Memory B cell (primary cell): Measurements from ENCODE around the gene RASA3.
"Not testable (repeated sequence)": the region's sequence is repeated elsewhere in the genome, so short reads cannot be mapped to it uniquely, and the experiment has no call there.

Source experiments
- ATAC-seq: fragments of 150-1000 bp; cut with Tn5 transposase; 2 replicates; pipeline ENCODE4 v1.10.0; 2021; ENCODE audit warnings: low read depth, mild to moderate bottlenecking, moderate library complexity
- DNase-seq, 2 donors: peaks; one replicate each; pipeline ENCODE4 v3.0.0; 2022; ENCODE audit warnings: low spot score in 2 of 2
- H3K27ac Mint-ChIP-seq: one replicate; pipeline ENCODE4 v1.8.0; 2022; ENCODE audit warnings: mild to moderate bottlenecking, moderate library complexity, mixed read lengths
- H3K27me3 Mint-ChIP-seq: one replicate; pipeline ENCODE4 v1.8.0; 2022; ENCODE audit warnings: mixed read lengths
- H3K36me3 Mint-ChIP-seq: one replicate; pipeline ENCODE4 v1.8.0; 2022; ENCODE audit warnings: mild to moderate bottlenecking, mixed read lengths
- H3K4me1 Mint-ChIP-seq: one replicate; pipeline ENCODE4 v1.8.0; 2022; ENCODE audit warnings: mixed read lengths
- H3K4me3 Mint-ChIP-seq: one replicate; pipeline ENCODE4 v1.8.0; 2022; ENCODE audit warnings: mild to moderate bottlenecking, moderate library complexity, mixed read lengths
- H3K9me3 Mint-ChIP-seq: one replicate; pipeline ENCODE4 v1.8.0; 2022; ENCODE audit warnings: mixed read lengths

RASA3 gene

GRCh38 chr13:114129649-114130062 lies 2.8 kb downstream of the RASA3 start:
- no peaks in the 10 kb centered on the region for H3K27me3 Mint-ChIP-seq
- peak overlapping the region; percentile 99 for H3K4me3 Mint-ChIP-seq
- H3K36me3 Mint-ChIP-seq = peaks cover 7% of the 10 kb centered on the region
- peak overlapping the region; percentile 92 for H3K27ac Mint-ChIP-seq
- DNase-seq (no peak), ATAC-seq (no peak)
- peaks cover 60% of the 10 kb centered on the region for H3K4me1 Mint-ChIP-seq
- H3K9me3 Mint-ChIP-seq = no peaks in the 10 kb centered on the region

- Mint-ChIP-seq H3K27ac (peak overlapping the region; percentile 92), H3K36me3 (peaks cover 8% of the 10 kb centered on the region), H3K27me3 (no peaks in the 10 kb centered on the region), H3K9me3 (no peaks in the 10 kb centered on the region), H3K4me3 (peak overlapping the region; percentile 99), H3K4me1 (peaks cover 57% of the 10 kb centered on the region)
- ATAC-seq = peak; percentile 79
- DNase-seq = peak; percentile 65 to 76
Observed at GRCh38 chr13:114128624-114129522, 3.5 kb downstream of the RASA3 start.

GRCh38 chr13:114128348-114128623 lies 4.1 kb downstream of the RASA3 start:
- peak overlapping the region; percentile 92 for H3K27ac Mint-ChIP-seq
- no peaks in the 10 kb centered on the region for H3K27me3 Mint-ChIP-seq
- no peaks in the 10 kb centered on the region for H3K9me3 Mint-ChIP-seq
- peaks cover 8% of the 10 kb centered on the region for H3K36me3 Mint-ChIP-seq
- DNase-seq (no peak), ATAC-seq (no peak)
- H3K4me1 Mint-ChIP-seq = peaks cover 57% of the 10 kb centered on the region
- H3K4me3 Mint-ChIP-seq = peak overlapping the region; percentile 99

GRCh38 chr13:114127473-114128347 lies 4.7 kb downstream of the RASA3 start:
- peaks cover 8% of the 10 kb centered on the region for H3K36me3 Mint-ChIP-seq
- peak overlapping the region; percentile 92 for H3K27ac Mint-ChIP-seq
- H3K27me3 Mint-ChIP-seq = no peaks in the 10 kb centered on the region
- DNase-seq (no peak), ATAC-seq (no peak)
- no peaks in the 10 kb centered on the region for H3K9me3 Mint-ChIP-seq
- H3K4me1 Mint-ChIP-seq = peaks cover 57% of the 10 kb centered on the region
- H3K4me3 Mint-ChIP-seq = peak overlapping the region; percentile 99

- Mint-ChIP-seq H3K27me3 (no peaks in the 10 kb centered on the region), H3K4me1 (peaks cover 61% of the 10 kb centered on the region), H3K4me3 (peak overlapping the region; percentile 41), H3K27ac (peak overlapping the region; percentile 92), H3K36me3 (peaks cover 8% of the 10 kb centered on the region), H3K9me3 (no peaks in the 10 kb centered on the region)
- no peak for ATAC-seq
- no peak for DNase-seq
Observed at GRCh38 chr13:114126789-114127472, 5.5 kb downstream of the RASA3 start.

GRCh38 chr13:114126086-114126485 lies 6.3 kb downstream of the RASA3 start:
- H3K4me1 Mint-ChIP-seq = peaks cover 58% of the 10 kb centered on the region
- H3K27ac Mint-ChIP-seq = peak overlapping the region; percentile 58
- H3K27me3 Mint-ChIP-seq, DNase-seq, ATAC-seq, H3K36me3 Mint-ChIP-seq, H3K9me3 Mint-ChIP-seq: not testable (repeated sequence)
- H3K4me3 Mint-ChIP-seq = peak overlapping the region; percentile 43

- no peaks in the 10 kb centered on the region for H3K27me3 Mint-ChIP-seq
- H3K27ac Mint-ChIP-seq = peak overlapping the region; percentile 80
- ATAC-seq = no peak
- peaks cover 7% of the 10 kb centered on the region for H3K36me3 Mint-ChIP-seq
- no peak overlapping the region for H3K4me3 Mint-ChIP-seq
- peaks cover 59% of the 10 kb centered on the region for H3K4me1 Mint-ChIP-seq
- no peak for DNase-seq
- no peaks in the 10 kb centered on the region for H3K9me3 Mint-ChIP-seq
Observed at GRCh38 chr13:114125589-114125988, 6.8 kb downstream of the RASA3 start.

GRCh38 chr13:114124921-114125320 lies 7.5 kb downstream of the RASA3 start:
- no peaks in the 10 kb centered on the region for H3K27me3 Mint-ChIP-seq
- H3K36me3 Mint-ChIP-seq = peaks cover 7% of the 10 kb centered on the region
- peak overlapping the region; percentile 80 for H3K27ac Mint-ChIP-seq
- H3K9me3 Mint-ChIP-seq = no peaks in the 10 kb centered on the region
- ATAC-seq (no peak), DNase-seq (no peak)
- peak overlapping the region; percentile 38 for H3K4me3 Mint-ChIP-seq
- peaks cover 59% of the 10 kb centered on the region for H3K4me1 Mint-ChIP-seq

GRCh38 chr13:114124431-114124830 lies 8.0 kb downstream of the RASA3 start:
- Mint-ChIP-seq H3K36me3 (peaks cover 7% of the 10 kb centered on the region), H3K4me1 (peaks cover 54% of the 10 kb centered on the region), H3K9me3 (no peaks in the 10 kb centered on the region), H3K4me3 (peak overlapping the region; percentile 38), H3K27ac (peak overlapping the region; percentile 80), H3K27me3 (no peaks in the 10 kb centered on the region)
- DNase-seq = no peak
- ATAC-seq = no peak

GRCh38 chr13:114123876-114124275 lies 8.5 kb downstream of the RASA3 start:
- no peak for DNase-seq
- Mint-ChIP-seq H3K36me3 (peaks cover 7% of the 10 kb centered on the region), H3K27ac (no peak overlapping the region), H3K4me1 (peaks cover 55% of the 10 kb centered on the region), H3K9me3 (no peaks in the 10 kb centered on the region), H3K4me3 (no peak overlapping the region), H3K27me3 (no peaks in the 10 kb centered on the region)
- ATAC-seq = no peak

- ATAC-seq (no peak), DNase-seq (no peak)
- Mint-ChIP-seq H3K9me3 (no peaks in the 10 kb centered on the region), H3K36me3 (peaks cover 7% of the 10 kb centered on the region), H3K27ac (no peak overlapping the region), H3K27me3 (no peaks in the 10 kb centered on the region), H3K4me3 (no peak overlapping the region), H3K4me1 (peaks cover 56% of the 10 kb centered on the region)
Observed at GRCh38 chr13:114123448-114123847, 9.0 kb downstream of the RASA3 start.

GRCh38 chr13:114122591-114123211 lies 9.7 kb downstream of the RASA3 start:
- no peak for DNase-seq
- ATAC-seq = no peak
- H3K27me3 Mint-ChIP-seq = no peaks in the 10 kb centered on the region
- H3K36me3 Mint-ChIP-seq = peaks cover 7% of the 10 kb centered on the region
- H3K27ac Mint-ChIP-seq = no peak overlapping the region
- H3K9me3 Mint-ChIP-seq = no peaks in the 10 kb centered on the region
- peaks cover 52% of the 10 kb centered on the region for H3K4me1 Mint-ChIP-seq
- no peak overlapping the region for H3K4me3 Mint-ChIP-seq

GRCh38 chr13:114122127-114122511 lies 10.3 kb downstream of the RASA3 start:
- Mint-ChIP-seq H3K4me1 (peaks cover 53% of the 10 kb centered on the region), H3K9me3 (no peaks in the 10 kb centered on the region), H3K36me3 (peaks cover 12% of the 10 kb centered on the region), H3K27me3 (no peaks in the 10 kb centered on the region), H3K4me3 (no peak overlapping the region), H3K27ac (no peak overlapping the region)
- DNase-seq (no peak), ATAC-seq (no peak)
